Measurements from ENCODE around the gene TPBGL.
"Not testable (repeated sequence)": the region's sequence is repeated elsewhere in the genome, so short reads cannot be mapped to it uniquely, and the experiment has no call there.

The TPBGL gene

DNA sequence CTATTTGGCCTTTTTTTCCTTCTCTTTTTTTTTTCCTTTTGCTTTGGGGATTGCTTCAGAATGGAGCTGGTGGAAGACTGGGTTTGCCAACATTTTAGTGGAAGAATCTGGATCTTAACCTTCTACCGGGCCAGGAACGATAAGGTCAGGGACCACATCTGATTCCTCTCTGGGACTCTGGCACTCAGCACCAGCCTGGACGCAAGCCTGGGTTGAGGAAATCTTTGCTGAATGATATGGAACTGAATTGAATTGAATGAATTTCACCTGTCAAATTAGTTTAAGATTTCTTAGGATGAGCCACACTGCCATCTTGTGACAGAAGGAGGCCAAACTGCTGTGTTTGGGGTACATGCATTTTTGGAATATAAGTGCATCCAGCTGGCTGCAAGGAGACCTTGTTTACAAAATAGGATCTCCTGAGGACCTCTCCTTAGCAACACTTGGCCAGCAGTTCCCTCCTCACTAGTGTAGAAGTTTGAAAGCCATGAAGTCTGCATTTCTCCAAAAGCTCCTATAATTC lies 30.4 kb downstream of the TPBGL start:
- TF ChIP-seq, protein P1, sequence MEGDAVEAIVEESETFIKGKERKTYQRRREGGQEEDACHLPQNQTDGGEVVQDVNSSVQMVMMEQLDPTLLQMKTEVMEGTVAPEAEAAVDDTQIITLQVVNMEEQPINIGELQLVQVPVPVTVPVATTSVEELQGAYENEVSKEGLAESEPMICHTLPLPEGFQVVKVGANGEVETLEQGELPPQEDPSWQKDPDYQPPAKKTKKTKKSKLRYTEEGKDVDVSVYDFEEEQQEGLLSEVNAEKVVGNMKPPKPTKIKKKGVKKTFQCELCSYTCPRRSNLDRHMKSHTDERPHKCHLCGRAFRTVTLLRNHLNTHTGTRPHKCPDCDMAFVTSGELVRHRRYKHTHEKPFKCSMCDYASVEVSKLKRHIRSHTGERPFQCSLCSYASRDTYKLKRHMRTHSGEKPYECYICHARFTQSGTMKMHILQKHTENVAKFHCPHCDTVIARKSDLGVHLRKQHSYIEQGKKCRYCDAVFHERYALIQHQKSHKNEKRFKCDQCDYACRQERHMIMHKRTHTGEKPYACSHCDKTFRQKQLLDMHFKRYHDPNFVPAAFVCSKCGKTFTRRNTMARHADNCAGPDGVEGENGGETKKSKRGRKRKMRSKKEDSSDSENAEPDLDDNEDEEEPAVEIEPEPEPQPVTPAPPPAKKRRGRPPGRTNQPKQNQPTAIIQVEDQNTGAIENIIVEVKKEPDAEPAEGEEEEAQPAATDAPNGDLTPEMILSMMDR (IDR thresholded peaks at IDR 0.05; ENCODE audit: borderline replicate concordance, insufficient read depth, low read depth, low read length) = peak; percentile 34; the same call in 1 of the 2 replicates
- H3K4me3 ChIP-seq (ENCODE audit: low read depth, low read length) = no peak overlapping the region

DNA sequence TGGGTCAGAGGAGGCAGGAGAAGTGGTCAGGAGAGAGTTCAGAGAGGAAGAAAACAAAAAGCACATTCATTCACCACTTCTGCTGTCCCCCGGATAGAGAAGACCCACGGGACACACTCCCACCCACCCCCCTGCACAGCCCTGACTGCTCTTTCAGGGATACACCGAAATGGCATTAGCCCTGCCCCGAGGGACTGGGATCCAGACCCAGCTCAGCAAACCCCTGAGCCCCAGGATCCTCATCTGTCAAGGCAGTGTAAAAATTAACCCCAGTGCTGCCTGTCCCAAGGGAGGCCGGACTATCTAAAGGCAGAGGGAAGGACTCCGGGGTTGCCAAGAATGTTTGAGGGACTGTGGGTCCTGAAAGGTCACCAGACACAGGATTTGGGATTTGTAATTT lies 31.2 kb downstream of the TPBGL start:
- TF ChIP-seq, protein P1 (IDR thresholded peaks at IDR 0.05; ENCODE audit: borderline replicate concordance, insufficient read depth, low read depth, low read length) = no peak
- no peak overlapping the region for H3K4me3 ChIP-seq (ENCODE audit: low read depth, low read length)

DNA sequence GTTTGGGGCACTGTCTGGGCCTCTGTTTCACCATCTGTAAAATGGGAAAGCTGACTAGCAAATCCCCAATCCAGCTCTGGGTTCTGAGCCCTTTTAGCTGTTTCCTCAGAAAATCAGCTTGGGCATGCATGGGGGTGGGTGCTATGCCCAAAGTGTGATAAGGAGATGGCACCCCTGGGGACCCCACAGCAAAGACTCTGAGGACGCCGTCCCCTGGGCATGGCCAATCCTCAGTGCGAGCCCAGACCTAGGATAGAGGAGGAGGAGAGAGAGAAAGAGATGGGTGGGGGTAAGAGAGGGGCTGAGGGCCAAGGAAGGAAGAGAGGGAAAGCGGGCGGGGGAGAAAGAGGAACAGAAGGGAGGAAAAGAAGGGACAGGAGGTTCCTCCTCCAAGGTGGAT lies 31.8 kb downstream of the TPBGL start:
- H3K4me3 ChIP-seq (ENCODE audit: low read depth, low read length) = no peak overlapping the region
- TF ChIP-seq, protein P1 (IDR thresholded peaks at IDR 0.05; ENCODE audit: borderline replicate concordance, insufficient read depth, low read depth, low read length) = no peak

DNA sequence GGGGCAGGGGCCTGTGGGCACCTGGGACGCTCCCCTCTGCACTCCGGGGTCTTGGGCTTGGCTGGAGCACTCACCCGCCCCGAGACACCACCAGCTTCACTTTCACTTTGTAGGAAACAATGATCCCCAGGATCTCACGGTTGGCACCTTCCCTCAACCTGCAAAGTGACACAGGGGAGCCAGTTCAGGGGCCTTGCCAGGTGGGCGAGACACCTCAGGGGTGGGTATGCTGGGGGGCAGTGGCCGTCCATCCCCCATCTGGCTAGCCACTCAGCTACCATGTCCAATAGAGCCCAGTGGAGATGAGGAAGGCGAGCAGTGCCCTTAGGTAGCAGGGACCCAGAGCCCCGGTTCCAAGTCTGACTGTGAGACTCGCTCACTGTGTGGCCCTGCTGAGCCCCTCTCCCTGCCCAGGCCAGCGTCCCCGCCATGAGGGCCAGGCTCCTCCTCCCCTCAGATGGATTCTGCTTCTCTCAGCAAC lies 32.3 kb downstream of the TPBGL start:
- TF ChIP-seq, protein P1 (IDR thresholded peaks at IDR 0.05; ENCODE audit: borderline replicate concordance, insufficient read depth, low read depth, low read length) = no peak
- H3K4me3 ChIP-seq (ENCODE audit: low read depth, low read length) = no peak overlapping the region

DNA sequence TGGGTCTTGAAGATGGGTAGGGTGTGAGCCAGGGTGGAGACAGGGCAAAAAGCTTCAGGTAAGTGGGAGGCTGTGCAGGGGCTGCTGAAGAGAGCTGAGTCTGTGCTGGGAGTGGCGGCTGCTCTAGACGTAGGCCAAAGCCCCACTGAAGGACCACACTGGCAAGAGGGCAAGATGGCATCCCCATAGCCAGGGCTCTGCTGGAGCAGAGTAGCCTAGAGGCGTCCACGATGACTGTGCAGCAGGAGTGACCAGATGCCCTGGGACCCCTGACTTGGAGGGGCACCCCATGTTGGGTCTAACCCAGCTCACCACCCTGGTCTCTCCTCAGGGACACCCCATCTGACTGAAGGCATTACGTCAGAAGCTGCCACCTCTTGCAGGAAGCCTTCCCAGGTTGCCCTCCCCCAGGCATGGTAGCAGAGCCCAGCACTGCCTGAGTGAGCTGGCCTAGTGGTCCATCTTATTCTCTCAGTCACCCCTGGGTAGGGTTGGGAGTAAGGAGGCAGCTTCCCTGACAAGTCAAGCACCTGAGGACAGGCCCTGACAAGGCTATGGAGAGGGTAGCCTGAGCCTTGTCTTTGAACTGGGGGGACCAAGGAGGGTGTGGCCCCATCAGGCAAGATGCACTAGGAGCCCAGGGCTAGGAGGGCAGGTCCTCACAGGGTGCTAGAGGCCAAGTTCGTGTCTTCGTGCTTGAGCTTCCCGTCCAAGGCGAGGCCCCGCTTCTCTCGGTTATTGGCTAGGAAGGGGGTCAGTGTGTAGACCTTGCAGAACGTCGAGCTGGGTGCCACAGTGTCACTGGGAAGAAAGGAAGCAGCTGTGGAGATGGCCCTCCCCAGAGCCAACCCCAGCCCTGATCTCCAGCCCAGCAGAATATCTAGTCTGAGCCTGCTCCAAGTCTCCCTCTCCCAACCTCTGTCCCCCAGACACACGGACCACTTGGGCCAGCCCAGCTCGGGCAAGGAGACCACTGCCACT lies 33.1 kb downstream of the TPBGL start:
- TF ChIP-seq, protein P1 (IDR thresholded peaks at IDR 0.05; ENCODE audit: borderline replicate concordance, insufficient read depth, low read depth, low read length) = no peak
- no peak overlapping the region for H3K4me3 ChIP-seq (ENCODE audit: low read depth, low read length)

DNA sequence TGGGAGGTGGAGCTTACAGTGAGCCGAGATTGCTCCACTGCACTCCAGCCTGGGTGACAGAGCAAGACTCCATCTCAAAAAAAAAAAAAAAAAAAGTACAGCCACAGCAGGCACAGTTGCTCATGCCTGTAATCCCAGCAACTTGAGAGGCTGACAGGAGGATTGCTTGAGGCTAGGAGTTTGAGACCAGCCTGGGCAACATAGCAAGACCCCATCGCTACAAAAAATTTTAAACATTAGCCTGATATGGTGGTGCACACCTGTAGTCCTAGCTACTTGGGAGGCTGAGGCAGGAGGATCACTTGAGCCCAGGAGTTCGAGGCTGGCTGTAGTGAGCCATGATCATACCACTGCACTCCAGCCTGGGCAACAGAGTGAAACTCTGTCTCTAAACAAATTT lies 34.1 kb downstream of the TPBGL start:
- H3K4me3 ChIP-seq (ENCODE audit: low read depth, low read length) = not testable (repeated sequence)

DNA sequence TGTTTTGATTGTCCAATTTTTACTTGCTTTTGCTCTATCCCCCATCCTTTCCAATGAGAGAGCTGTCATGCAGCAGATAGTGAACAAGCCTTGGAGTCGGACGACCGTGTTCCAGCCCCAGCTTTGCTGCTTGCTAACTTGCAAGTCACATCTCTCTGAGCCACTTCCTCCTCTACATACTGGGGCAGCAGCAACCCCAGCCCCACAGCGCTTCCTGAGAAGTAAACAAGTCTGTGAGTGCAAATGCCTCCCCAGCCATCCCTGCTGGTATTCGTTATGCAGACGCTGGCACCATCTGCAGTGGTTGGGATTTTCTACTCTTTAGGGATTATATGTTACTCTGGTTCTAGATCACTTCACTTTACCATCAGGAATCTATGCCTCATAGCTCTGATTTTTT lies 35.0 kb downstream of the TPBGL start:
- TF ChIP-seq, protein P1 (IDR thresholded peaks at IDR 0.05; ENCODE audit: borderline replicate concordance, insufficient read depth, low read depth, low read length) = no peak
- no peak overlapping the region for H3K4me3 ChIP-seq (ENCODE audit: low read depth, low read length)
